BLaER1 (cell line): ENCODE data around the gene UQCR11.

Experiments
- H3K27ac ChIP-seq: shearing (Covaris generic); formaldehyde crosslinking; 2 replicates; pipeline ENCODE4 v1.8.1; 2022
- H3K27me3 ChIP-seq: shearing (Covaris generic); formaldehyde crosslinking; 2 replicates; pipeline ENCODE4 v1.8.1; 2022
- H3K36me3 ChIP-seq: shearing (Covaris generic); formaldehyde crosslinking; 2 replicates; pipeline ENCODE4 v1.8.1; 2022
- H3K4me1 ChIP-seq: shearing (Covaris generic); formaldehyde crosslinking; 2 replicates; pipeline ENCODE4 v1.8.1; 2022
- H3K4me2 ChIP-seq: shearing (Covaris generic); formaldehyde crosslinking; 2 replicates; pipeline ENCODE4 v1.8.1; 2022
- H3K4me3 ChIP-seq: shearing (Covaris generic); formaldehyde crosslinking; 2 replicates; pipeline ENCODE4 v1.8.1; 2022
- H3K9ac ChIP-seq: shearing (Covaris generic); formaldehyde crosslinking; 2 replicates; pipeline ENCODE4 v1.8.1; 2022
- H3K9me3 ChIP-seq: shearing (Covaris generic); formaldehyde crosslinking; 2 replicates; pipeline ENCODE4 v1.8.1; 2022
- H4K20me1 ChIP-seq: shearing (Covaris generic); formaldehyde crosslinking; 2 replicates; pipeline ENCODE4 v1.8.1; 2022
- Cebpa-rat ChIP-seq: shearing (Covaris generic); IDR thresholded peaks from 2 replicates; pipeline ENCODE4 v1.8.1; 2022

UQCR11 gene

GRCh38 chr19:1610579-1610978, 5.3 kb upstream of the UQCR11 start:
- Histone ChIP-seq H3K36me3 (peaks cover 46% of the 10 kb centered on the region), H3K27me3 (no peaks in the 10 kb centered on the region), H4K20me1 (peaks cover 72% of the 10 kb centered on the region), H3K27ac (no peak overlapping the region), H3K4me1 (peaks cover 93% of the 10 kb centered on the region), H3K4me3 (no peak overlapping the region), H3K9me3 (no peaks in the 10 kb centered on the region), H3K4me2 (peak overlapping the region; percentile 81), H3K9ac (no peak overlapping the region)
- TF ChIP-seq Cebpa-rat: no peak

DNA sequence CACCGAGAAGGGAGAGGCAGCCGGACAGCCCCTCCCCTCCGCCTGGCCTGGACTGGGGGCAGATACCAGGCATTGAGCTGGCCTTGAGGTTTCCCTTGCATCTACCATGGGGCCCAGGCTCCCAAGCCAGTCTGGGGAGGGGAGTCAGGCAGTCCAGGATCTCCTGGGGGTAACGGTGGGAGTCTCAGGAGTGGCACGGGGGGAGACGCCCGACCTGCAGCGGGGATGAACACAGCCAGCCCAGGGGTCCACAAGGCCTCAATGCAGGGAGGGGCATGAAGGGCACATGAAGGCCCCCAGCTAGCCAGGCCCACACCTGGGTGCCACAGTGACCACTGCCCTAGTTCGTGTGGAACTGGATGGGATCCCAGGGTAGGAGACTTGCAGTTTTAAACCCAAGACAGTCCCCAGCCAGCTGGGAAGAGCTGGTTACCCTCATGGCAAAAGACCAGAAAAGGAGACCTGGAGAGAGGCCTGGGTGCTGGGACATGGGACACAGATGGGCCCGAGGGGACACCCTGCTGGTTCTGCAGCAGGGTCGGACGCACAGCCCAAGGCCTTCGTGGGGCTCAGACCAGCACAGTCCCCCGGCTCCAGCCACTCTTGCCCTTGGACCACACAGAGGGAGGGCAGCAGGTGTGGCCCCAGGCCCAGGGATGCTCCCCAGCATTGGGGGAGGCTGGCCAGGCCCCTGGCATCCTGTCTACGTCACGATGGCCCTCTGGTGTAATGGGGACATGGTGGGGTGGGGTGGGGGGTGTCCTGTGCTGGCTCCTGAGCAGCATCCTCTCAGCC, 4.6 kb upstream of the UQCR11 start:
- Histone ChIP-seq H3K27me3 (no peaks in the 10 kb centered on the region), H3K36me3 (peaks cover 39% of the 10 kb centered on the region), H3K9ac (no peak overlapping the region), H4K20me1 (peaks cover 65% of the 10 kb centered on the region), H3K4me2 (peak overlapping the region; percentile 81), H3K4me3 (no peak overlapping the region), H3K4me1 (peaks cover 87% of the 10 kb centered on the region), H3K27ac (0 out of 2 replicates have a peak overlapping the region, but pooled peaks have one; percentile 18), H3K9me3 (no peaks in the 10 kb centered on the region)
- TF ChIP-seq Cebpa-rat: no peak

GRCh38 chr19:1609103-1609396, 3.8 kb upstream of the UQCR11 start:
- no peak for TF ChIP-seq Cebpa-rat
- Histone ChIP-seq H4K20me1 (peaks cover 60% of the 10 kb centered on the region), H3K36me3 (peaks cover 31% of the 10 kb centered on the region), H3K27ac (peak overlapping the region; percentile 65), H3K4me3 (peak overlapping the region; percentile 51; the same call in 1 of the 2 replicates), H3K9ac (peak overlapping the region; percentile 63), H3K27me3 (no peaks in the 10 kb centered on the region), H3K9me3 (no peaks in the 10 kb centered on the region), H3K4me2 (peak overlapping the region; percentile 81), H3K4me1 (peaks cover 87% of the 10 kb centered on the region)

- Histone ChIP-seq H3K36me3 (peaks cover 26% of the 10 kb centered on the region), H3K27me3 (no peaks in the 10 kb centered on the region), H3K4me1 (peaks cover 87% of the 10 kb centered on the region), H3K4me3 (peak overlapping the region; percentile 51), H4K20me1 (peaks cover 60% of the 10 kb centered on the region), H3K27ac (peak overlapping the region; percentile 65), H3K9me3 (no peaks in the 10 kb centered on the region), H3K4me2 (peak overlapping the region; percentile 81), H3K9ac (peak overlapping the region; percentile 63)
- TF ChIP-seq Cebpa-rat: no peak
Measured at GRCh38 chr19:1608359-1609102, 3.3 kb upstream of the UQCR11 start.

DNA sequence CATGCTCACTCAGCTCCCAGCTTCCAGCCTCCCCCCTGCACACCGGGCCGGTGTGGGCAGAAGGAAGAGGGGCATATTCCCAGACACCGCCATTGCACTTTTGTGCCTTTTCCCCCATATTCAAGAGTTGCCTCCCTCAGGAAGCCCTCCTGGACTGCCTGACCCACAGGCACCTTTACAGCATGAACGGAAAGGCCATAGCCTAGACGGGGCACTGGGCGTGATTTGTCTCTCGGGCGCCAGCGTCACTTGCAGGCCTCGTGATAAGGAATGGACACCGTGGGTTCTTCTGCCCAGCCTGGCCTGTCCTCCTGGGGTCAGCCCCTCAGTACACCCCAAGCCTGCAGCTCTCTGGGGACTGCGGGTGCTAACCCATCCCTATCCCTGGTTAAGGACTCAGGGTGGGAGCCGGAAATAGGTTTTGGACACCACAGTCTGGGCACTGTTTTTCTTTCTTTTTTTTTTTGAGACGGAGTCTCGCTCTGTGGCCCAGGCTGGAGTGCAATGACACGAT, 933 bp upstream of the UQCR11 start:
- Histone ChIP-seq H3K9ac (peak overlapping the region; percentile 97), H3K4me1 (peaks cover 88% of the 10 kb centered on the region), H3K9me3 (no peaks in the 10 kb centered on the region), H4K20me1 (peaks cover 61% of the 10 kb centered on the region), H3K36me3 (peaks cover 12% of the 10 kb centered on the region), H3K4me3 (peak overlapping the region; percentile 100), H3K27me3 (no peaks in the 10 kb centered on the region), H3K27ac (peak overlapping the region; percentile 95), H3K4me2 (peak overlapping the region; percentile 82)
- TF ChIP-seq Cebpa-rat: no peak

DNA sequence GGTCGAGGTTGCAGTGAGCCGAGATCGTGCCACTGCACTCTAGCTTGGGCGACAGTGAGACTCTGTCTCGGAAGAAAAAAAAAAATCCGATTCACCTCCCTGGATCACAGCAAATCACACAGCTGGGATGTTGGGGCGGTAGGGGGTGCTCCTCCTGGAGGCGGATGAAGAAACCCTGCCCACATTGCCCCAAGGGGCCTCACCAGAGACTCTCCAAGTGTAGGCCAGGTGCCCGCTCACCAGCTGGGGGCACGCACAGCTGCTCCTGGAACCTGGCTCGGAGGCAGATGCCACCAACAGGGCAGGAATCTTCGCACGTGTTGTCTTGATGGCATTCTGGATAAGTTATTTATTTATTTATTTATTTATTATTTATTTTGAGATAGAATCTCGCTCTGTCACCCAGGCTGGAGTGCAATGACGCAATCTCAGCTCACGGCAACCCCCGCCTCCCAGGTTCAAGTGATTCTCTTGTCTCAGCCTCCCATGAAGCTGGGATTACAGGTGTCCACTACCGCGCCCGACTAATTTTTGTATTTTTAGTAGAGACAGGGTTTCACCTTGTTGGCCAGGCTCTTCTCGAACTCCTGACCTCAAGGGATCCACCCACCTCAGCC, 3.1 kb downstream of the UQCR11 start:
- Histone ChIP-seq H4K20me1 (peaks cover 71% of the 10 kb centered on the region), H3K27ac (peak overlapping the region; percentile 61), H3K27me3 (no peaks in the 10 kb centered on the region), H3K4me2 (peak overlapping the region; percentile 95), H3K4me3 (peak overlapping the region; percentile 18; the same call in 1 of the 2 replicates), H3K4me1 (peaks cover 67% of the 10 kb centered on the region), H3K36me3 (peaks cover 46% of the 10 kb centered on the region), H3K9ac (peak overlapping the region; percentile 15; the same call in 1 of the 2 replicates), H3K9me3 (peaks cover 7% of the 10 kb centered on the region; the same call in 1 of the 2 replicates)
- TF ChIP-seq Cebpa-rat: peak; percentile 75

GRCh38 chr19:1601613-1602064, 3.6 kb downstream of the UQCR11 start:
- no peak overlapping the region for H3K9ac ChIP-seq
- no peak for TF ChIP-seq Cebpa-rat
- H3K27ac ChIP-seq: peak overlapping the region; percentile 53
- H3K4me1 ChIP-seq: peaks cover 66% of the 10 kb centered on the region
- peaks cover 51% of the 10 kb centered on the region for H3K36me3 ChIP-seq
- peaks cover 72% of the 10 kb centered on the region for H4K20me1 ChIP-seq
- H3K27me3 ChIP-seq: no peaks in the 10 kb centered on the region
- H3K4me3 ChIP-seq: no peak overlapping the region
- peaks cover 7% of the 10 kb centered on the region; the same call in 1 of the 2 replicates for H3K9me3 ChIP-seq
- peak overlapping the region; percentile 95 for H3K4me2 ChIP-seq

GRCh38 chr19:1599460-1599846, 5.8 kb downstream of the UQCR11 start:
- Histone ChIP-seq H3K9me3 (peaks cover 7% of the 10 kb centered on the region; the same call in 1 of the 2 replicates), H3K27me3 (no peaks in the 10 kb centered on the region), H4K20me1 (peaks cover 72% of the 10 kb centered on the region), H3K4me3 (no peak overlapping the region), H3K36me3 (peaks cover 71% of the 10 kb centered on the region), H3K9ac (no peak overlapping the region), H3K4me1 (peaks cover 54% of the 10 kb centered on the region), H3K27ac (no peak overlapping the region), H3K4me2 (no peak overlapping the region)
- no peak for TF ChIP-seq Cebpa-rat

- H3K27ac ChIP-seq: no peak overlapping the region
- H3K36me3 ChIP-seq: peaks cover 77% of the 10 kb centered on the region
- H3K9me3 ChIP-seq: peaks cover 7% of the 10 kb centered on the region; the same call in 1 of the 2 replicates
- H3K4me3 ChIP-seq: no peak overlapping the region
- no peaks in the 10 kb centered on the region for H3K27me3 ChIP-seq
- H4K20me1 ChIP-seq: peaks cover 68% of the 10 kb centered on the region
- H3K4me1 ChIP-seq: peaks cover 49% of the 10 kb centered on the region
- no peak overlapping the region for H3K9ac ChIP-seq
- no peak for TF ChIP-seq Cebpa-rat
- H3K4me2 ChIP-seq: no peak overlapping the region
Measured at GRCh38 chr19:1598777-1599459, 6.3 kb downstream of the UQCR11 start.
